Stimulated activated naive CD8-positive, alpha-beta T cell treated with anti-CD3 and anti-CD28 coated beads, Interleukin-15, Interleukin-2, amounts not matched to agents 100 U/mL and 50 U/mL, for 24 hours (primary cell): Measurements from ENCODE around the gene C1QTNF12.

ENCODE experiments used
- ATAC-seq: fragments of 150-1000 bp; cut with Tn5 transposase; one replicate; pipeline ENCODE4 v1.10.0; 2021
- DNase-seq: peaks from one replicate; pipeline ENCODE4 v3.0.0; 2021

The C1QTNF12 gene

DNA sequence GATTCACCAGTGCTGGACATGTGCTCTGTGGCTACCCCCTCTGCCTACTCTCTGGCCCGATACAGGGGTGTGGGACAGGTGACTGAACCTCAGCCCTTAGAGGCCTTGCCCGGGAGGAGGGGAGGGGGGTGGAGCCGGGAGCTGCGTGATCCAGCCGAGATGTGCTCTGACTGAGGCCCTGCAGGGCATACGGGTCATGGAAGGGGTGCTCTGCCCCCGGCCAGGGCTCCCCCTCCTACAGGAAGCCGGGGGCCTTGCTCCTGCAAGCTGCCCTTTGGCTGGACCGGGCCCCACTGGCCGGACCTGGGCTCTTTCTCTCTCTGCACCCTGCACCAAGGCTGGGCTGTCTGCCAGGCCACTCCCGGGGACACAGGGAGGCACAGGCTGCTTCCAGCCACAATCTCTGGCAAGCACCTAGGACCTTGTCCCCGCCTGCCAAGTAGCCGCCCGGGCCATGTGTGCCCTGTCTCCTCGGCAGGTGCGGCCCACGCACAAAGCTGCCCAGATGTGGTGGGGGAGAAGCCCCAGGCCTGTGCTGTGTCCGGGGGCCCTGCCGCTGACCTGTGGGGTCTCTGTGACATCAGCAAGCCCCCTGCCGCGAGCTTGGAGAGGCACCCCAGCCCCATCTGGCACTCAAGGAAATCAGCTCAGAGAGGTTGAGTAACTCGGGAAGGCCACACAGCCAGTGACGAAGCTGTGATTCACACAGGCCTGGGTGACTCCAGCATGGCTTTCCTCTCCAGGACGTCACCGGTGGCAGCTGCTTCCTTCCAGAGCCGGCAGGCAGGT is 35.2 kb upstream of the C1QTNF12 start:
- ATAC-seq (peak; percentile 42), DNase-seq (no peak)

DNA sequence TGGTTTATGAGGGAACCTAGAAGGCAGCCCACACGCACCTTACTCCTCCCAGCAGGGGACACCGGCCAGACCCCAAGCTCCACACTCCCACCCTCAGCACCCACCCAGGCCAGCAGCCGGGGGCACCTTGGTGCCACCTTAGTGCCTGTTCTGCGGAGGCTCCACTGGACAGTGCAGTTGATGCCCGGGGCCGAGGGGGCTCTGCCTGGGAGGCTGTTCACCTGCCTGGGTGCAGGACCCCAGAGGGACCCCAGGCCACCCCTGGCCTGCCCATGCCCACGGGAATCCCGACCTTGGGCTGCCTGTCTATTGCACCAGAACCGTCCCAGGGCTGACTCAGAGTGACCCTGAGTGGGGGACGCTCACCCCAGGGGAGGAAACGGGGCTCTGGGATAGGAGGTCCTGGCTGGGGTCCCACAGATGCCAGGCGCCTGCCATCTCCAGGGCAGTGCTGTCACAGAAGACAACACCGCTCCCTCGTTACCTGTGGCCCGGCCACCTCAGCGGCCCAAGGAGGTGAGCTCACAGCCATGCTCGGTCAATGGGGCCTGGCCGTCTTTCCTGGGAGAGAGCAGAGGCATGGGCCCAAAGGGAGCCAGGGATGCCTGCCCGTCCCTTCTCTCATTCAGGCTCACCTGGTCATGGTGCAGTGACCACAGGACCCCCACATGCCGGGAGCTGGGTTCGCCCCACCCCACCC is 34.4 kb upstream of the C1QTNF12 start:
- no peak for DNase-seq
- peak; percentile 8 for ATAC-seq

DNA sequence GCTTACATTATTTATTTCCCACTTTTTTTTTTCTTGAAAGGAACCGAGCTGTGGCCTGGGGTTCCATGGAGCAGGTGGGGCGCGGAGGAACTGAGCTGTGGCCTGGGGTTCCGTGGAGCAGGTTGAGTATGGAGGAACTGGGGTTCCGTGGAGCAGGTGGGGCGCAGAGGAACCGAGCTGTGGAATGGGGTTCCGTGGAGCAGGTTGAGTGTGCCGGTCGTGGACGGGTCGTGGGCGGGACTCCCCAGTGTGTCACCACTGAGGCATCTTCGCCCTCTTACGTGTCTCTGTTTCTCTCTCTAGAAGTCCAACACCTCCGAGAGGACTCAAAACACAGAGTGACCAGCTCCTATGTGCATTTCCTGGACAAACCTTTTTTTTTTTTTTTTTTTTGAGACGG is 32.5 kb upstream of the C1QTNF12 start:
- DNase-seq (no peak), ATAC-seq (no peak)

DNA sequence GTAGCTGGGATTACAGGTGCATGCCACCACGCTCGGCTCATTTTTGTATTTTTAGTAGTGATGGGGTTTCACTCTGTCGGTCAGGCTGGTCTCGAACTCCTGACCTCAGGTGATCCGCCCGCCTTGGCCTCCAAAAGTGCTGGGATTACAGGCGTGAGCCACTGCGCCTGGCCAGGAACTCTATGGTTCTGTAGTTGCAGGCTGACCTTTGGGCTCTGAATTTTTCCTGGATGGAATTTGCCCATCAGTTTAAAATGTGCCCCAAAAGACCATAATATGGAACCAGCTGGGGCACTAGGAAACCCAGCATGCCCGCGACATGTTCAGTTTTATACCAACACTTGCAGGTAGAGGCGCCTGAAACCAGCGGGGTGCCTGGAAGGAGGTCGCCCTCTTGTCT is 32.1 kb upstream of the C1QTNF12 start:
- ATAC-seq = no peak

DNA sequence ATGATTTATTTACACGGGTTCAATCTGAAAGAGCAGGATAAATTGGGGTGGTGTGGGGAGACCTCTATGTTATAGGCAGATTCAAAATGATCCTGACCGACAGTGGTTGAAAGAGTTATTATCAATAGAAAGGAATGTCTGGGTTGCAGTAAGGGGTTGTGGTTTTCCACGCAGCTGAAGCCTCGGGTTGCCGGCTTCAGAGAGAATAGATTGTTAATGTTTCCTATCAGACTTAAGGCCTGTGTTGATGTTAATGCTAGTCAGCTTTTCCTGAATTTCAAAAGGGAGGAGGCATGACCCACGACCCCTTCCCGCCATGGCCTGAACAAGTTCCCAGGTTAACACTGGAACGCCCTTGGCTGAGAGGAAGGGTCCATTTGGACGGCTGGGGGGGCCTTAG is 29.3 kb upstream of the C1QTNF12 start:
- DNase-seq (no peak), ATAC-seq (no peak)

More for the DNA sequence above, 32.1 kb upstream of the C1QTNF12 start:
- no peak for DNase-seq

DNA sequence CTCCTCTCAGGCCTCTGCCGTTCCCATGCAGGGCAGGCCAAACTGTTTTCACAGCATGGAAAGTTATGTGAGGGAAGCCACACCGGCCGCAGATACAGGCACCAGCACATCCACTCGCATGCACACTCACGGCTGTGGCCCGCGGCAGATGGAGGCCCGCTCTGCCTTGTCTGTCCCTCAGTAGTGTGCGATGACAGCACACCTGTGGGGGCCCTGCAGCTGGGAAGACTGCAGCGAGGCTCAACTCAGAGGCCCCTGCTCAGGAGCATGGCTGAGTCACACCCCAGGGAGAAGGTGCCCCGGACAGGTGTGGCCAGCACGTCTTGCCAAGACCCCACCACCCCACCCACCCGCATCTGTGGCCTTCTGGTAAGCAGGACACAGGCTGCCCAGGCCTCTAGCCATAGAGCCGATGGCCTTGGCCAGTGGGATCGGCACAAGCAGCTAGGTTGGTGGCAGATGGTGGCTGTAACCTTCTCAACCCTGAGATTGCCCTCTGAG is 28.5 kb upstream of the C1QTNF12 start:
- ATAC-seq (no peak), DNase-seq (no peak)

DNA sequence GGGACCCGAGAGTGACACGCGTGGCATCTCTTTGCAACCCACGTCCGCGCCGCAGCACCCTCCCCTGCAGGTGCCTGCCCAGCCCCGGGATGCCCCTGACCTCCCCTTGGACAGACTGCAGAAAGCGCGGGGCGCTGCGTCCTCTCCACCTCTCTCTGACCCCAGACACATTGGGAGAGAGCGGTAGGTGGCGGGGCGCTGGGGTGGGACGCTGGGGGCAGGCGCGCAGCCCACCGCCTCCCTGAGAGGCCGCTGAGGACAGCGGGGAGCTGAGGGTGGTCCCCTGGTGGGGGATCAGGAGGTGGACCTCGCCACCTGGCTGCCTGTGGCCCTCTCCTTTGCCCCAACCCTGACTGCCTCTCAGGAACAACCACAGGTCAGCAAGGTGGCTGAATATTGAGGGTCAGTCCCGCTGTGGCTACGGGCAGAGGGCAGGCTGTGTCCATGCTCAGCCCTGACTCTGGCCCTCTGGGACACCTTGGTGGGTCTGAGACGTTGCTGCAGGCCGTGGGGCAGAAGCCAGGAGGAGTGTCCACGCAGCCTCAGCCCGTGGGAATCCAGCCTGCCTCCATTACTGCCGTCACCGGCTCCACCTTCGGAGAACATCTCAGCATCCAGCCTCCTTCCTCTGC is 27.9 kb upstream of the C1QTNF12 start:
- no peak for ATAC-seq
- no peak for DNase-seq

DNA sequence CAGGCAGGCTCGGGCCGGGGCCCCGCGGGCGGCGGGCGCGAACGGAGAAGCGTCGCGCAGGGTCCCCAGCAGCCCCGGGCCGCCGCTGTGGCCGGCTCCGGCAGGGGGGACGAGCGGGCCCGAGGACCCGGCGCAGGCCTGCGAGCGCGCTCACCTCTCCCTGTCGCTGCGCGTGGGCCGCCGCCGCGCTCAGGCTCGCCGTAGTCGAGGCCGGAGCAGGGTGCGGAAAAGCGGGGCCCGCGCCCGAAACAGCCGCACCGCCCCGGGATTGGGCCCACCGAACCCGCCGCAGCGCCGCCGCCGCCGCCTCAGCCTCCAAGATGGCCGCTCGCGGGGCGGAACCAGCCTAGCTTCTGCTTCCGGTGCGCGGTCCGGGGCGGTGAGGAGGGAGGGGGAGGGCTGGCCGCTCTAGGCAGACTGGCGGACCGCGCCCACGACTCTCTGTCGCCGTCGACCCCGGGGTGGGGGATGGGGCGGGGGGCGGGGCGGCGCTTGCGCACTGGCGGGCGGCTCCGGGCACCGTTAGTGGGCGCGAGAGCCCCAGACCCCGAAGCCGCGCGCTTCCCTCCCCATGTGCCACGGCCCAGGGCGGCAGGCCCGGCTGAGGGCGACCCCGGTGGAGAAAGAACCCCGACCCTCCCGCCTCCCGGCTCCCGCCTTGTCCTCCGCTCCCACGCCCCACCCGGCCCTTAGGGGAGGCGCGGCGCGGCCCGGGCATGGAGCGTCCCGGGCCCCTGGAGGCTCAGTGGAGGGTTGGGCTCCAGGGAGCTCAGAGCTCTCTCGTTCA is 27.2 kb upstream of the C1QTNF12 start, which contains the start of gene UBE2J2:
UBE2J2 (minus strand) TSS at position 343 of the 787 bp plus-strand sequence. CDS start 5,862 bp downstream, outside the sequence.
- ATAC-seq (peak; percentile 93), DNase-seq (peak; percentile 95)

DNA sequence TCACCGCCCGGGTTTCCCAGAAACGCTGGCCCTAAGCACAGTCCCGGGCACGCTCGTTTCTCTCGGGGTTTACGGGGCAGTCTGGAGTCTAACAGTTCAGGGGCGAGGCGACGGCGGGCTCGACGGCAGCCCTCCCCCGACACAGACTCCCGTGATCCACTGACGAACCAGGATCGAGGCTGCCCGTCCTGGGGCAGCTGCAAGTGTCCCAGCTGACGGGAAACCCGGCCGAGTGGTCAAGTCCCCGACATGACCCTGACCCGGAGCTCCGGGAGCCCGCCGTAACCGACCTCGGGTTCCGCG is 26.6 kb upstream of the C1QTNF12 start:
- DNase-seq (no peak), ATAC-seq (no peak)

DNA sequence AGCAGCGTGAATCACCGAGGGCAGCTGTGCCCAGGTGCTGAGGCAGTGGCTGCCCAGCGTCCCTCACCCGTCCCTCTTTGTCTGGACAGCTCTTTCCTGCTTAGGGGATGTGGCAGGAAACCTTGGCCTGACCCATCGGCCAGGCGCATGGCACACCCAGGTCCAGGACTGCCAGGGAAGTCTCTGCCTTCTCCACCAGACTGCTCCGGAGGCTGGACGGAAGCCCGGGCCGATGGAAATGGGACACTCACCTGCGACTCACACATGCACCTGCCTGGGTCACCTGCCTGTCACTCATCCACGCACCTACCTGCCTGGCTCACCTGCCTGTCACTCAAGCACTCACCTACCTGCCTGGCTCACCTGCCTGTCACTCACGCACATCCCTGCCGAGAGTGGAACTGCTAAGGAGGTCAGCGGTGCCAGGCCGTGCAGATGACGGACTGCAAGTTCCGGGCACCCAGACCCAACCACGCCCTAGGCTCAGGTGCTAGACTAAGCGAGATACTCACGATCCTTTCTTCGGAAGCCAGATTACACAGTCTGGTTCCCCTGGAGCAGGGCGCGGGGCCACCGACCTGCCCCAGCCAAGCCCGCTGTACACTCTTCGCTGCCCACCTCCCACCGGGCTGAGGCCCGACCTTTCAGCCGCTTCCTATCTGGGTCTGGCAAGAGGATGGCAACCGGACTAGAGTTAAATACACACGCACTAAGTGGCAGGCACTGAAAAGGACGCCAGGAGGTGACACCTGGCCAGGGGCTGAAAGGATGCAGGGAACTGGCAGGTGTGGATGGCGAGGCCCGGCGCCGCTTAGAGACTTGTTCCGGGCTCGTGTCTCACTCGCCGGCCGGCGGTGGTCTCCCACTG is 26.1 kb upstream of the C1QTNF12 start:
- no peak for ATAC-seq
- no peak for DNase-seq

DNA sequence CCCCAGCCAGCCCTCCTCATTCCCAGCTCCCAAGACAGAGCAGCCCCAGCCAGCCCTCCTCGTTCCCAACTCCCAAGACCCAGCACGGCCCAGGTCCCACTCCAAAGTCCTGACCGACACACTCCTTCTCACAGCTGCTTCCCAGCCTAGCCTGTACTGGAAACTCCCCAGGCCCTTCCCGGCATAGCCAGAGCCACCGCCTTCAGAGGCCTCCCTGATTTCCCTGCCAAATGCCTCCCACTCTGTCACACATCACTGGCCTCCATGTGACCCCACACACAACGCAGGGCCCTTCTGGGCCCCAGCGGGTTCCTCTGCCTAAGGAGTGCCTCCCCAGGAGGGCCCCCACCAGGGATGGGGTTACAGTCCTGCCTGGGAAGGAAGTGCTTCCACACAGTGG is 24.3 kb upstream of the C1QTNF12 start:
- ATAC-seq (no peak), DNase-seq (no peak)

DNA sequence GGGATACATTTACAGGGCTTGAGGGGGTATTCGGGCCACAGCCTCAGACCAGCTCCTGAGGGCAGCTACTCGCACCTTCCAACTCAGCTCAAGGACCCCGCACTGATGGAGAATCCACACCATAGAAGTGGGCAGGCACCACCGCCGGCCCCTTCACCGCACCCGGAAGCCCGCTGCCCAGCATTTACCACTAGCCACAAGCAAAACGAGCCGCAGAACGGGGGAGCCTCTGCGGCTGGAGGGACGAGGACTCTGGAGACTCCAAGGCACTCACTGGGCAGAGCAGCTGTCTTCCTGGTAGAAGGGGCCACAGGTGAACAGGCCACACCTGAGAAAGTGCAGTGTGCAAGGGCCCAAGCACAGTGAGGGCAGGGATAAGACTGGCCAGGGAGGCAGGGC is 21.8 kb upstream of the C1QTNF12 start:
- no peak for DNase-seq
- no peak for ATAC-seq

DNA sequence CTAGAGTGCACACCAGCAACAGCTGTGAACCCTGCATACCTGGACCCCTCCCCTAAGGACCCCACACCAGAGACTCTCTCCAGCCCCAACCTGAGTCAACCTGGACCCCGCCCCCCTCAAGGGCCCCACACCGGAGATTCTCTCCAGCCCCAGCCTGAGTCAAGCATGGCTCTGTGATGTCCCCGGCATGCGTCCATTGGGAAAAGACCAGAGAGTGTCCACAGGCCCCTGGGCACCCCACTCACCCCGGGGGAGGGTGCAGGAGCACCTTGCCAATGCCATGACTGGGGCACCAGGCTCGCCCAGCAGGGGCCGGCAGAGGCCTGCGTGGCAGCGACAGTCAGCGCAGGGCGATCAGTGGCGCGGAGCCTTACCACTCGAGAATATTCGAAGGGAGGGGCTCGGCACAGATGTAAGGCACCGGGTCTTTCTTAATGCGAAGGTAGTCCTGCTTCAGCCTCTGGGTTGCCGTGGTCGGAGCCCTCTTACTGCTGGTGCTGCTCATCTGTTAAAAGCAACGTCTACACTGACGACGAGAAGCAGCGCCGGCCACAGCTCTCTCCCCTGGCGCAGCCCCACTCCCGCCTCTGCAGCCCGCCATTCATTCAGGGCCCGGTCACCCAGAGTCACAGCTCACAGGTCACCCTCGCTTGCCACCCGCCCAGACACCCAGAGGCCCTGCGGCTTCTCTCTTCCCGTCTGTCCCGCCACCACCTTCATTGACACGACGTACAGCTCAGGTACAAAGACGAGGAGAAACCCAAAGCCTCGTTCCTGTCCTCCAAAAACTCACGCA is 21.2 kb upstream of the C1QTNF12 start:
- ATAC-seq (no peak), DNase-seq (no peak)

DNA sequence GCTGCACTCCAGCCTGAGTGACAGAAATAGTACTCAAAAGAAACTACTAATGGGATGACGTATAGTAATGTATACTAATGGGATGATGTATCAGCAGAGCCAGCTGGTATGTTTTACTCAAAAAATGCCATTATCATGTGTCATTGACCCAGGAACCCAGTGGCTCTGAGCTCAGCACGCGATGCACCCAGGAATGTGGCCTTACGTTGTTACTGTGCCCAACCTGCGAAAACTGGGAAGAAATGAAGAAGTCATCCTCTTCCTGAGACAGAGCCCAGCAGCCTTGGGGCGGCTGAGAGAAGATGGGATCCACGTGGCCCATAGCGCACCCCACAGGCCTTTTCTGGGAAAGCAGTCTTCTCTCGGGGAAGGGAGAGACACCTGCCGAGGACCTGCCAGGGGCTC is 18.3 kb upstream of the C1QTNF12 start:
- DNase-seq (no peak), ATAC-seq (no peak)

DNA sequence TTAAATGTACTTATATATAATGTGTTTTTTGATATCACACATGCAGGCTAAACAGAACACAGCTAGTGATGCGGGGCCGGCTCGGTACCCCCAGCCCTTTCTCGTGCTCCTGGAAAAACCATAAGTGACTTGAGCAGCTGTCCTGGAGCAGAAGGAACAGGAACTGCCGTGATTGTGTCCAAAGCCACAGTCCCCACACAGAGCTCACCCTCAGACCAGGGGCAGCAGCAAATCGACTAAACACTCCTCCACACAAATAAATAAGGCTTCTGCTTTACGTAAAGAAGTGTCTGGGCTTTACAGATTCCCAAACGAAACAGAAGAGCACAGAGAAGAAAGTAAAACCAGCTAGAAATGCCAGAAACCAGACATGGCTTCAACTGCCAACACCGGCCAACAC is 17.5 kb upstream of the C1QTNF12 start:
- ATAC-seq (no peak), DNase-seq (no peak)

DNA sequence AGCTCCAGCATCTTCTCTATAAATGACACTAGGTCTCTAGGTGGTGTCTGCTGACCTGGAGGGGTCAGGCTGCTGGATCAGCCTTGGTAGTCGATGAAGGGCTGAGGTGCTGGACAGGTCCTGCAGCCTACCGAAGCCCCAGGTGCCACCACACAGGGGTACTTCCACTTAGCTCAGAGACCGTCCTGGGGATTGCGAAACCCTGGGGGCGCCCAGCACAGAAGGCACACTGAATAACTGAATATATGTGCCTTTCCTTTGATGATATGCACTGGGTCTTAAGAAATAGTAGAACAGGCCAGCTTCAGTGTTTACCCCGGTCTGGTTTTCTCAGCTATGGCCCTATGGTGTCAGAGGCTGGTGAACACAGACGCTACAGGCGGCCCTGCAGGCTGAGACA is 16.2 kb upstream of the C1QTNF12 start:
- no peak for DNase-seq
- no peak for ATAC-seq

DNA sequence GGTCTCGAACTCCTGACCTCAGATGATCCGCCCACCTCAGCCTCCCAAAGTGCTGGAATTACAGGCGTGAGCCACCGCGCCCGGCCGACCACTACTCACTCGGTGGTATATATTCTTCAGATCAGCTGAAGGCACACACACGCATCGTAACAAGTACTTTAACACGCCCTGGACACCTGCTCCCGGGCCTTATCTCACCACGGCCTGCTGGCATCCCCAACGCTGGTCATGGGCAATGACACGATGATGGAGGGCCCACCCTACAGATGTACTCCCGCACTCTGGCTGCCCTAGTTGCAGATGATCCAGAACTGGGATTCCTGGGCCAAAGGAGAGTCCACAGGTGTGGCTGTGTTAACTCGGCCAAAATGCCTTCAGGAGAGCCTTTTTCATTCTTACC is 15.5 kb upstream of the C1QTNF12 start:
- ATAC-seq = no peak
- DNase-seq = no peak

DNA sequence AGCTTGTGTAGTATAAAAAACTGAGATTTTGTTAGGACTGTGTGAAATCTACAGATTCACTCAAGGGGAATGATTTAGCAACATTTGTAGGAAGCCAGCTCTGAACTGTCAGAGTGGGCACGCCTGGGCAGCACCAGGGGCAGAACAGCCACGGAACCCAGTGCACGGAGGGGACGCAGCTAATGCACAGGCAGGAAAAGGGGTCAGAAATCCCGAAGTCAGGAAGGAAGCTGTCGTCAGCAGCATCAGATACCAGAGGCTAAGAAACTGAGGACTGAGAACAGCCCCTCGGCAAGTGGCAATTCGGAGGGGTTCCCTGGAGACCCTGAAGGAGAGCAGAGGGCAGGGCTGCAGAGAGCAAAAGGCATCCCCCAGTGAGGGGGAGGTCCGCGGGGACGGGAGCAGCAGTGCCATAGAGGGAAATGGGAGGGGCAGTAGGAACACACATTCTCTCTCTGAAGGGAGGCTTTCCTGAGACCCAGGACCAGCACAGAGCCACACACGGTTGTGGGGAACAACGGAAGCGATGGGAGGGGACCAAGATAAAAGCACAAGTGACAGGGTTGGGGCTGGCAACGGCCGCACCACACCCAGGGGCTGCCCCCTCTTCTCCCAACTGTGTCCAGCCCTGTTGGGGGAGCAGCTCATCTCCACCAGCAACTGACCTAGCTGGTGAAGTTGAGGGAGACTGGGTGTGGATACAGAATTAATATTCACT is 14.5 kb upstream of the C1QTNF12 start:
- ATAC-seq = no peak
- no peak for DNase-seq

DNA sequence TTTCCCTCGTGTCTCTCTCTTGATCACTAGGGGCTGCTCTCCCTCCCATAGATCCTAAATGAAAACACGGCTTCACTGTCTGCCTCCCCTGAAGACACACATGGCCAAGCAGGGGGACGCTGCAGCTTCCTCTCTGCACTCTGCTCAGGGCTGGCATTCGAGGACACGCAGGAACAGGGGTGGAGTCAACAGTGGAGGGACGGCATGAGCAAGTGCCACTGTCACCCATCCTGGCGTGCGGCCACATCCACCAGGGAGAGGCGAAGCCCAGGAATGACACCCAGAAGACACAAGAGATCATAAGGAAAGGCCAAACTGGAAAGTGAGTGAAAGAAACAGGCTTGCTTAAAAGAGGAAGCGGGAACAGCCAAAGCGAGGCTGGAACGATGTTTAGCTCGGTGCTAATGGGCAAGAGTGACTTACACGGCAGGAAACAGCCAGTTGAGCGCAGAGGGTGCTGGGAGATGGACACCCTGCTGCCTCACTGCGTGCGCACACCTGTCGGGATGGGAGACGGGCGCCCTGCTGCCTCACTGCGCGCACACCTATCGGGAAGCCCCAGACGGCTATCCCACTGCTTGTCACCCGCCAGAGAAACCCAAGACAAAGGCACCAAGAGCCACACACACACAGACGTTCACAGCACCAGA is 13.6 kb upstream of the C1QTNF12 start:
- ATAC-seq (no peak), DNase-seq (no peak)
